ENCODE measurements around the gene NT5E. TPM values are rescaled to one million over a fixed set of nuclear protein-coding genes. Genes with fewer than 3 reads are reported as not detected.
A peak's percentile ranks its signal among the peaks of the same experiment; 100 is the strongest.

Gene NT5E
- total and polyA plus RNA-seq, 2 donors (not counting 3 experiments of a cell fraction or from before 2014, with no cell fraction given), result 59.3 to 115 TPM

- Histone ChIP-seq H3K27me3 (ENCODE audit: control insufficient read depth in 2 of 2, insufficient read depth in 2 of 2, low read length in 2 of 2) (no peaks in the 10 kb centered on the region), H3K9me1 (replicated peaks; ENCODE audit: control insufficient read depth, extremely low read depth, insufficient read depth, low read length) (no peaks in the 10 kb centered on the region), H3K79me2 (ENCODE audit: control insufficient read depth, insufficient read depth, low read length) (peaks cover 16% of the 10 kb centered on the region), H3K36me3 (ENCODE audit: control insufficient read depth in 2 of 2, extremely low read depth in 1 of 2, insufficient read depth in 2 of 2, low read length in 2 of 2) (peaks cover 0 to 4% of the 10 kb centered on the region in 2 experiments), H3K4me1 (ENCODE audit: control insufficient read depth, extremely low read depth, insufficient read depth, low read length) (peaks cover 77% of the 10 kb centered on the region), H3K4me2 (ENCODE audit: insufficient read depth, low read length) (peak overlapping the region; percentile 79), H3K4me3 (replicated peaks in 1 of 3; ENCODE audit: insufficient read depth in 1 of 3, low read depth in 1 of 3, low read length in 3 of 3) (peak overlapping the region in 1 of 3 experiments; percentile 10), H3K9ac (replicated peaks; ENCODE audit: extremely low read depth, insufficient read depth, low read length) (peak overlapping the region; percentile 96), H3K27ac (ENCODE audit: insufficient read depth, low read depth, low read length) (peak overlapping the region; percentile 100), H3K9me3 (replicated peaks; ENCODE audit: control insufficient read depth, insufficient read depth, low read length) (no peaks in the 10 kb centered on the region), H4K20me1 (replicated peaks; ENCODE audit: control insufficient read depth, extremely low read depth, insufficient read depth, low read length) (no peaks in the 10 kb centered on the region), H2AFZ (ENCODE audit: low read depth, low read length) (no peak overlapping the region)
- intact Hi-C loops (cut with micrococcal nuclease), result loop anchor here (1.0 to 10.0 kb wide), 10 partner anchors 13 to 819 kb away; partner anchors contain the start of genes NT5E, SNX14 and TBX18
- no TSS peak for BruUV-seq (replicated peaks)
- ChIA-PET POLR2A (interaction anchor here (1.1 to 3.0 kb wide), 7 partner anchors 13 to 215 kb away, joined by 3 to 34 read pairs (median 7); partner anchors contain the start of gene NT5E), CTCF (interaction anchor here (1.1 to 22.7 kb wide), 8 partner anchors 13 to 109 kb away, joined by 3 to 541 read pairs (median 11); partner anchors contain the start of gene NT5E)
- FAIRE-seq, result no peak
- dilution Hi-C loops (cut with MboI; ENCODE audit: extremely low pct_ligation_motif_present, low sequenced_read_pairs), result loop anchor here (25.0 kb wide), 1 partner anchor 101 kb away; no protein-coding TSS in a partner anchor
- TF ChIP-seq POLR2AphosphoS5 (IDR thresholded peaks at IDR 0.05; ENCODE audit: insufficient read depth, low read depth, low read length) (no peak), MYC (IDR thresholded peaks at IDR 0.05; ENCODE audit: low read depth, low read length) (no peak), EZH2 (IDR thresholded peaks at IDR 0.05; ENCODE audit: borderline replicate concordance, low read depth, low read length, severe bottlenecking) (no peak), MAX (IDR thresholded peaks at IDR 0.05; ENCODE audit: insufficient read depth, insufficient read length) (no peak), GATA2 (IDR thresholded peaks at IDR 0.05; ENCODE audit: insufficient read depth, insufficient read length, low read depth, low read length) (no peak)
- no peak for DNase-seq (ENCODE audit: low read depth, low spot score)
These were observed 13.9 kb downstream of the NT5E start for GRCh38 chr6:85463621-85464259.
